ENCODE data around the gene GAL3ST1.
"Not testable (repeated sequence)": the region's sequence is repeated elsewhere in the genome, so short reads cannot be mapped to it uniquely, and the experiment has no call there.

Gene GAL3ST1

DNA sequence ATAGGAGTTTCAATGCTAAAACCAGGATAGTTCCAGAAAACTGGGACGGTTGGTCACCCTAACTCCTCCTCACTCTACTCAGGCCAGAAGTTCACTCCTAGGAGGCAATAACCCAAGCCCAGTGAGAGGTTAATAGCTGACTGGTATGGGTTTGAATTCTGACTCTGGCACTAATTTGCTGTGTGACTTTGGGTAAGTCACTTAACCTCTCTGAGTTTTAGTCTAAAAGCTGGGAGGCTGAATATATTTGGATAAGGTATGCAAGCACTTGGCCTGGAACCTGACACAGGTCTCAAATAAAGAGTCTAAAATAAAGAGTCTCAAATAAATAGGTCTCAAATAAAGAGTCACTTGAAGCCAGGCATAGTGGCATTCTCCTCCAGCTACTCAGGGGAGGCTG is 21.7 kb downstream of the GAL3ST1 start:
- Histone ChIP-seq H3K27ac (ENCODE audit: low read depth, low read length, severe bottlenecking) (no peak overlapping the region), H3K4me1 (ENCODE audit: control insufficient read depth, insufficient read depth, low read length, poor library complexity, severe bottlenecking) (no peaks in the 10 kb centered on the region), H3K9me3 (ENCODE audit: control insufficient read depth, low read length) (no peaks in the 10 kb centered on the region), H3K36me3 (ENCODE audit: control insufficient read depth, insufficient read depth, low read length) (no peaks in the 10 kb centered on the region), H3K4me3 (ENCODE audit: extremely low read depth, insufficient read depth, low read length, poor library complexity, severe bottlenecking) (no peak overlapping the region)
- WGBS, 2 experiments (ENCODE audit: insufficient coverage in 2 of 2) = no CpG with 5 or more reads among the region's 1 CpG

DNA sequence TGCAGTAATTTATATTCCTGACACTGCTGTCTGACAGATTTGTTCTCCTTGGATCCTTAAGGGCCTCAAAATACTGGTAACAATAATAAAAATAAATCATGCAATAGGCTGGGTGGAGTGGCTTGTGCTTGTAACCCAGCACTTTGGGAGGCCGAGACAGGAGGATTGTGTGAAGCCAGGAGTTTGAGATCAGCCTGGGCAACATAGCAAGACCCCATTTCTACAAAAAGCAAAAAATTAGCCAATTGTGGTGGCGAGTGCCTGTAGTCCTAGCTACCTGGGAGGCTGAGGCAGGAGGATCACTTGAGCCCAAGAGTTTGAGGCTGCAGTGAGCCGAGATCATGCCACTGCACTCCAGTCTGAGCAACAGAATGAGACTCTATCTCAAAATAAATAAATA is 22.7 kb downstream of the GAL3ST1 start:
- not testable (repeated sequence) for H3K36me3 ChIP-seq (ENCODE audit: control insufficient read depth, insufficient read depth, low read length); H3K4me1 ChIP-seq (ENCODE audit: control insufficient read depth, insufficient read depth, low read length, poor library complexity, severe bottlenecking); H3K4me3 ChIP-seq (ENCODE audit: extremely low read depth, insufficient read depth, low read length, poor library complexity, severe bottlenecking); H3K9me3 ChIP-seq (ENCODE audit: control insufficient read depth, low read length); H3K27ac ChIP-seq (ENCODE audit: low read depth, low read length, severe bottlenecking)
- 100% methylated on average over 1 of the region's 3 CpGs for WGBS, 2 experiments (ENCODE audit: insufficient coverage in 2 of 2)

DNA sequence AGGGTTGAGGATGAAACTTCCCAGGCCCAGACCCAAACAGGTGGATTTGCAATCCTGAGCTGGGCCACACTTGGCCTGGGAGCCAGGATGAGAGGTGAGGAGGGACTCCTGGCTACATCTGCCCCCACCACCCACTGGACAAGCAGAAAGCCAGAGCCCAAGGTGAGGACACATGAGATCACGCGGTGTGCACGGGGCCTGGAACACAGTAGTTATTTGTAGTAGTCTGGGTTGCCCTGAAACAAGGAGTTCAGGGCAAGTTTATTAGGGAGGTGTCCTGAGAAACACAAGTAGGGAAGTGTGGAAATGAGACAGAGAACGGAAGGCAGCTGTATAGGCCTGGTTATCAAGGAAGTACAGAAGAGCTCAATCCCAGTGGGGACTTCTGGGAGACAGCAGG is 27.3 kb downstream of the GAL3ST1 start:
- 82 to 98% methylated on average over 4 of the region's 4 CpGs for WGBS, 2 experiments (ENCODE audit: insufficient coverage in 2 of 2)
- Histone ChIP-seq H3K9me3 (ENCODE audit: control insufficient read depth, low read length) (no peaks in the 10 kb centered on the region), H3K4me1 (ENCODE audit: control insufficient read depth, insufficient read depth, low read length, poor library complexity, severe bottlenecking) (no peaks in the 10 kb centered on the region), H3K4me3 (ENCODE audit: extremely low read depth, insufficient read depth, low read length, poor library complexity, severe bottlenecking) (no peak overlapping the region), H3K27ac (ENCODE audit: low read depth, low read length, severe bottlenecking) (no peak overlapping the region), H3K36me3 (ENCODE audit: control insufficient read depth, insufficient read depth, low read length) (no peaks in the 10 kb centered on the region)

DNA sequence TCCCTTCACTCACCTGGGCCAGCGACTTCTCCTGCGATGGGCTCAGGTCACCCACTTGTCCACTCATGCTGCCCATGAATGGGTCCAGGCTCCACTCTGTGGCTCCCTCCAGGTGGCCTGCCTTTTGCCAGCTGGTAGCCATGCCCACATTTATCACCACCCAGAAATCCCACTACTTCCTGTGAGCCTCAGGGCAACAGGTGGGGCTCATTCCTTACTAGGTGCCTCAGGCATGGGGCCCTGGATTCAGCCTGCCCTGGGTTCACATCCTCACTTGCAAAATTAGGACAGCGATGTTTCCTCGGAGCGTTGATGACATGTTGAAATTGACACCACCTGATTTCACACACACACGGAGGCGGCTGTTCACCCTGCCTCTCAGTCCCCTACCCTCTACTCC is 27.8 kb downstream of the GAL3ST1 start, which contains the start of gene SEC14L6:
SEC14L6 (minus strand) TSS at position 126 of the 400 bp plus-strand sequence; CDS start at position 67, 59 bp downstream.
- no peak within 1 kb of the TSS for H3K4me3 ChIP-seq (ENCODE audit: extremely low read depth, insufficient read depth, low read length, poor library complexity, severe bottlenecking)
- H3K27ac ChIP-seq (ENCODE audit: low read depth, low read length, severe bottlenecking) = no peak within 1 kb of the TSS
- no peaks in the 10 kb centered on the region for H3K4me1 ChIP-seq (ENCODE audit: control insufficient read depth, insufficient read depth, low read length, poor library complexity, severe bottlenecking)
- no peaks in the 10 kb centered on the region for H3K36me3 ChIP-seq (ENCODE audit: control insufficient read depth, insufficient read depth, low read length)
- H3K9me3 ChIP-seq (ENCODE audit: control insufficient read depth, low read length) = no peaks in the 10 kb centered on the region
- WGBS, 2 experiments (ENCODE audit: insufficient coverage in 2 of 2) = 92% methylated on average over 7 of the region's 7 CpGs

DNA sequence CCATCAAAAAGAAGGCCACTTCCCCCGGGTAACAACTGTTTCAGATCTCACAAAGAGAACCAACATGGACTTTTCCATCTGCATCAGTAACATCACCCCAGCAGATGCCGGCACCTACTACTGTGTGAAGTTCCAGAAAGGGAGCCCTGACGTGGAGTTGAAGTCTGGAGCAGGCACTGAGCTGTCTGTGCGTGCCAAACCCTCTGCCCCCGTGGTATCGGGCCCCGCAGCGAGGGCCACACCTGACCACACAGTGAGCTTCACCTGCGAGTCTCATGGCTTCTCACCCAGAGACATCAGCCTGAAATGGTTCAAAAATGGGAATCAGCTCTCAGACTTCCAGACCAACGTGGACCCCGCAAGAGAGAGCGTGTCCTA is 31.7 kb downstream of the GAL3ST1 start:
- Histone ChIP-seq H3K4me1 (ENCODE audit: control insufficient read depth, insufficient read depth, low read length, poor library complexity, severe bottlenecking) (no peaks in the 10 kb centered on the region), H3K36me3 (ENCODE audit: control insufficient read depth, insufficient read depth, low read length) (no peaks in the 10 kb centered on the region), H3K27ac (ENCODE audit: low read depth, low read length, severe bottlenecking) (no peak overlapping the region), H3K9me3 (ENCODE audit: control insufficient read depth, low read length) (no peaks in the 10 kb centered on the region), H3K4me3 (ENCODE audit: extremely low read depth, insufficient read depth, low read length, poor library complexity, severe bottlenecking) (peak overlapping the region; percentile 35)
- 88% methylated on average over 10 to 11 of the region's 12 CpGs for WGBS, 2 experiments (ENCODE audit: insufficient coverage in 2 of 2)

DNA sequence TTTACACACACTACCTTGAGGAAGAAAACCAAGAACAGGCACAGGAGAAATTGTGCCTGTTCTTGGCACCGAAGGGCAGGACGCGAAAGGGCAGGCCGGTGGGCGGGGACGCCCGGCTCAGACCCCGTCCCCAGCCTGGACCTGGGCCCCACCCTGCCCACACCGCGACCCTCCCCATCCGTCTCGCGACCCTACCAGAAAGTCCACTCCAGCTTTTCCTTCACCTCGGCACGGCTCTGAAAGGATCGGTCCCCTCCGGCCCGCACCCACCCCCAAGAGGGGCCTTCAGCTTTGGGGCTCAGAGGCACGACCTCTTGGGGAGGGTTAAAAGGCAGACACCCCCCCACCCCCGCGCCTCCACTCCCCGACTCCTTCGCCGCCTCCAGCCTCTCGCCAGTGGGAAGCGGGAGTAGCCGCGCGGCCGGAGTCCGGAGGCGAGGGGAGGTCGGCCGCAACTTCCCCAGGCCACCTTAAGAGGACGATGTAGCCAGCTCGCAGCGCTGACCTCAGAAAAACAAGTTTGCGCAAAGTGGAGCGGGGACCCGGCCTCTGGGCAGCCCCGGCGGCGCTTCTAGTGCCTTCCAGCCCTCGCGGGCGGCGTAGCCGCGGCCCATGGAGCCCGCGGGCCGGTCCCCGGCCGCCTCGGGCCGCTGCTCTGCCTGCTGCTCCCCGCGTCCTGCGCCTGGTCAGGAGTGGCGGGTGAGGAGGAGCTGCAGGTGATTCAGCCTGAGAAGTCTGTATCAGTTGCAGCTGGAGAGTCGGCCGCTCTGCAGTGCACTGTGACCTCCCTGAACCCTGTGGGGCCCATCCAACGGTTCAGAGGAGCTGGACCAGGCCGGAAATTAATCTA is 32.3 kb downstream of the GAL3ST1 start:
- WGBS, 2 experiments (ENCODE audit: insufficient coverage in 2 of 2) = 3 to 7% methylated on average over 41 to 48 of the region's 64 CpGs
- Histone ChIP-seq H3K4me1 (ENCODE audit: control insufficient read depth, insufficient read depth, low read length, poor library complexity, severe bottlenecking) (no peaks in the 10 kb centered on the region), H3K9me3 (ENCODE audit: control insufficient read depth, low read length) (no peaks in the 10 kb centered on the region), H3K36me3 (ENCODE audit: control insufficient read depth, insufficient read depth, low read length) (no peaks in the 10 kb centered on the region), H3K27ac (ENCODE audit: low read depth, low read length, severe bottlenecking) (no peak overlapping the region), H3K4me3 (ENCODE audit: extremely low read depth, insufficient read depth, low read length, poor library complexity, severe bottlenecking) (peak overlapping the region; percentile 35)

DNA sequence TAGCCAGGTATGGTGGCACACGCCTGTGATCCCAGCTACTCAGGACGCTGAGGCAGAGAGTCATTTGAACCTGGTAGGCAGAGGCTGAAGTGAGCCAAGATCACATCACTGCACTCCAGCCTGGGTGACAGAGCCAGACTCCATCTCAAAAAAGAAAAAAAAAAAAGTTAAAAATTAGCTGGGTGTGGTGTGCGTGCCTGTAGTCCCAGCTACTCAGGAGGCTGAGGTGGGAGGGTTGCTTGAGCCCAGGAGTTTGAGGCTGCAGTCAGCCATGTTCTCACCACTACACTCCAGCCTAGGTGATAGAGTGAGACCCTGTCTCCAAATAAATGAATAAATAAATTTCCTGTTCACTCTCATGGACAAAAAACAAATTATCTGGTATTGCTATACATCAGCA is 33.0 kb downstream of the GAL3ST1 start:
- not testable (repeated sequence) for H3K4me1 ChIP-seq (ENCODE audit: control insufficient read depth, insufficient read depth, low read length, poor library complexity, severe bottlenecking); H3K9me3 ChIP-seq (ENCODE audit: control insufficient read depth, low read length); H3K27ac ChIP-seq (ENCODE audit: low read depth, low read length, severe bottlenecking); H3K36me3 ChIP-seq (ENCODE audit: control insufficient read depth, insufficient read depth, low read length)
- peak overlapping the region; percentile 35 for H3K4me3 ChIP-seq (ENCODE audit: extremely low read depth, insufficient read depth, low read length, poor library complexity, severe bottlenecking)
- 92 to 93% methylated on average over 2 to 3 of the region's 3 CpGs for WGBS, 2 experiments (ENCODE audit: insufficient coverage in 2 of 2)

DNA sequence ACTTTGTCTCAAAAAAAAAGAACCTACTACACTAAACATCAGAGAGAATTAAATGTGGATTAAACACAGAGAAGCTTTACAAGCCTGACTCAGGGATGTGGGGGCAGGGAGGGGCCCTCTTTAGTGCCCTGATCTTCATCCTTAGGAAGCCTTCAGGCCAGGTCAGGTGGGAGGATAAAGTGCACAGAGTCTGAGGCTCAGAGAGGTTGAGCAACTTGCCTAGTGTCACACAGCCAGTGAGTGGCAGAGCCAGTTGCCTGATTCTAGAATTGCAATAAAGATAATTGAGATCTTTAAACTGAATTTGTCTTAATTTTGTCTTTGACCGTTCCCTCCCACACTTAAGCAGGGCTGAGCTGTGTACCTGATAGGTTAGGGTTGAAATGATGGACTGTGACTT is 35.1 kb downstream of the GAL3ST1 start:
- no peak overlapping the region for H3K27ac ChIP-seq (ENCODE audit: low read depth, low read length, severe bottlenecking)
- no CpG with 5 or more reads among the region's 1 CpG for WGBS, 2 experiments (ENCODE audit: insufficient coverage in 2 of 2)

DNA sequence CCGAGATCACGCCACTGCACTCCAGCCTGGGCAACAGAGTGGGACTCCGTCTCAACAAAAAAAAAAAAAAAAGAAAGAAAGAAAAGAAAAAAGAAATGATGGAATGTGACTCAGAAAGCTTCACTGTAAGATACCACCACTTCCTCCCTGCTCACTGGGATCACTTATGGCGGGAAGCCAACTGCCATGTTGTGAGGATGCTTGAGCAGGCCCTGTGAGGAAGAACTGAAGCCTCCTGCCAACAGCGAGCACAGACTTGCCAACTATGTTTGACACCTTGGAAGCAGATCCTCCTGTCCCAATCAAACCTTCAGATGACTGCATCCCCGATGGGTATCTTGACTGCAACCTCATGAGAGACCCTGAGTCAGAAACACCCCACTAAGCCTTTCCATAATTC is 36.2 kb downstream of the GAL3ST1 start:
- H3K27ac ChIP-seq (ENCODE audit: low read depth, low read length, severe bottlenecking) = no peak overlapping the region
- H3K36me3 ChIP-seq (ENCODE audit: control insufficient read depth, insufficient read depth, low read length) = no peaks in the 10 kb centered on the region
- 89 to 93% methylated on average over 2 to 3 of the region's 6 CpGs for WGBS, 2 experiments (ENCODE audit: insufficient coverage in 2 of 2)
- no peaks in the 10 kb centered on the region for H3K9me3 ChIP-seq (ENCODE audit: control insufficient read depth, low read length)
- no peak overlapping the region for H3K4me3 ChIP-seq (ENCODE audit: extremely low read depth, insufficient read depth, low read length, poor library complexity, severe bottlenecking)
- H3K4me1 ChIP-seq (ENCODE audit: control insufficient read depth, insufficient read depth, low read length, poor library complexity, severe bottlenecking) = no peaks in the 10 kb centered on the region

More for the DNA sequence above, 35.1 kb downstream of the GAL3ST1 start:
- no peak overlapping the region for H3K4me3 ChIP-seq (ENCODE audit: extremely low read depth, insufficient read depth, low read length, poor library complexity, severe bottlenecking)
- H3K9me3 ChIP-seq (ENCODE audit: control insufficient read depth, low read length) = no peaks in the 10 kb centered on the region
- no peaks in the 10 kb centered on the region for H3K4me1 ChIP-seq (ENCODE audit: control insufficient read depth, insufficient read depth, low read length, poor library complexity, severe bottlenecking)
- H3K36me3 ChIP-seq (ENCODE audit: control insufficient read depth, insufficient read depth, low read length) = no peaks in the 10 kb centered on the region

DNA sequence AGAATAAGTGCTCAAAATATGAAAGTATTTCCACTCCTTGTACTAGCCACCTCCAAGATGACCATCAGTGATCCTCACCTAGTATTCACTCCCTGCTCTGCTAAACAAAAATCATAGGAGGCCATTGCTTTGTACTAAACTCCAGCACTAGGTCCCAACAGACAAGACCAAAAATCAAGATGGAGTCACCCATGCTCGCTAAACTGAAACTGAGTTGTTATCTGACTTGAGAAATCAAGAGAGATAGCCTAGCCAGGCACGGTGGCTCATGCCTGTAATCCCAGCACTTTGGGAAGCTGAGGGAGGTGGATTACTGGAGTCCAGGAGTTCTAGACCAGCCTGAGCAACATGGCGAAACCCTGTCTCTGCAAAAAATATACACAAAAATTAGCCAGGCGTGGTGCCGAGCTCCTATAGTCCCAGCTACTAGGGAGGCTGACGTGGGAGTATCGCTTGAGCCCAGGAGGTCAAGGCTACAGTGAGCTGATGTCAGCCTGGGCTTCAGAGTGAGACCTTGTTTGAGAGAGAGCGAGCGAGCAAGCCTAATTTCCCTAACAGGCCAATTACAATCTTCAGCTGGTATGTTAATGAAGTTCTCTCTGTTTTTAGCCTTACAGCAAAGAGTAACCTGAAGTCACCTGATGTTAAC is 37.3 kb downstream of the GAL3ST1 start:
- Histone ChIP-seq H3K4me1 (ENCODE audit: control insufficient read depth, insufficient read depth, low read length, poor library complexity, severe bottlenecking) (no peaks in the 10 kb centered on the region), H3K9me3 (ENCODE audit: control insufficient read depth, low read length) (no peaks in the 10 kb centered on the region), H3K36me3 (ENCODE audit: control insufficient read depth, insufficient read depth, low read length) (no peaks in the 10 kb centered on the region), H3K4me3 (ENCODE audit: extremely low read depth, insufficient read depth, low read length, poor library complexity, severe bottlenecking) (no peak overlapping the region), H3K27ac (ENCODE audit: low read depth, low read length, severe bottlenecking) (no peak overlapping the region)
- WGBS, 2 experiments (ENCODE audit: insufficient coverage in 2 of 2) = 72 to 83% methylated on average over 8 to 9 of the region's 9 CpGs

DNA sequence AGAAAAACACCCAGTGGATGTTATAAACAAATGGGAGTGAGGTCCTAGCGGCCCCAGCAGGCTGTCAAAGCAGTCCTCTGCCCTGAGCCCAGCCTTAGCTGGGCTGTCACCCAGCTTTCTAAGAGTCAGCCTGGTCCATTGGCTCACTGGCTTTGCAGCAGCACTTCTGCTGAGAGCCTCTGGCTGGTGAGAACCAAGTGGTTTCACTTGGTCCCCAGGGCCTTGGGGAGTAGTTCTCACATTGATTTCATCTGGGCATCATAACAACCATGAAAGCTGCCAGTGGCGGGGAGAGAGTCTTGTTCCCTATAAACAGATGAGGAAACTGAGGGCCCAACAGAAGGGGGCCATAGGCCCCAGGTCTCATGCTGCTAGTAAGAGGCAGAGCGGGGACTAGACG is 39.3 kb downstream of the GAL3ST1 start:
- 88 to 97% methylated on average over 3 to 4 of the region's 4 CpGs for WGBS, 2 experiments (ENCODE audit: insufficient coverage in 2 of 2)
- no peak overlapping the region for H3K27ac ChIP-seq (ENCODE audit: low read depth, low read length, severe bottlenecking)

More for the DNA sequence above, 39.3 kb downstream of the GAL3ST1 start:
- no peaks in the 10 kb centered on the region for H3K36me3 ChIP-seq (ENCODE audit: control insufficient read depth, insufficient read depth, low read length)
- H3K4me1 ChIP-seq (ENCODE audit: control insufficient read depth, insufficient read depth, low read length, poor library complexity, severe bottlenecking) = no peaks in the 10 kb centered on the region
- H3K4me3 ChIP-seq (ENCODE audit: extremely low read depth, insufficient read depth, low read length, poor library complexity, severe bottlenecking) = no peak overlapping the region
- H3K9me3 ChIP-seq (ENCODE audit: control insufficient read depth, low read length) = no peaks in the 10 kb centered on the region

Data from mesodermal cell (in vitro differentiated cells).